NCI-H510A (cell line): Measurements from ENCODE around the gene LIME1.
"Not testable (repeated sequence)": the region's sequence is repeated elsewhere in the genome, so short reads cannot be mapped to it uniquely, and the experiment has no call there.

Experiments
- DNase-seq: peaks from one replicate; lab custom pipeline; 2025; lab: John Stamatoyannopoulos, UW

The LIME1 gene

GRCh38 chr20:63773571-63774241 lies 37.2 kb downstream of the LIME1 start:
- no peak for DNase-seq

- no peak for DNase-seq
Observed at GRCh38 chr20:63774306-63774705, 37.8 kb downstream of the LIME1 start.

GRCh38 chr20:63775096-63775978 lies 38.9 kb downstream of the LIME1 start:
- no peak for DNase-seq

GRCh38 chr20:63776875-63777274 lies 40.4 kb downstream of the LIME1 start:
- DNase-seq: not testable (repeated sequence)

GRCh38 chr20:63777614-63778013 lies 41.1 kb downstream of the LIME1 start:
- DNase-seq: no peak

- DNase-seq: no peak
Observed at GRCh38 chr20:63778034-63778752, 41.7 kb downstream of the LIME1 start.

- no peak for DNase-seq
Observed at GRCh38 chr20:63778857-63779256, 42.4 kb downstream of the LIME1 start.

GRCh38 chr20:63781181-63781580 lies 44.7 kb downstream of the LIME1 start:
- no peak for DNase-seq

GRCh38 chr20:63782051-63782471 lies 45.6 kb downstream of the LIME1 start:
- no peak for DNase-seq

- DNase-seq: no peak
Observed at GRCh38 chr20:63782521-63782971, 46.1 kb downstream of the LIME1 start.

- no peak for DNase-seq
Observed at GRCh38 chr20:63783970-63784369, 47.5 kb downstream of the LIME1 start.

- no peak for DNase-seq
Observed at GRCh38 chr20:63785691-63786131, 49.2 kb downstream of the LIME1 start.

- DNase-seq: no peak
Observed at GRCh38 chr20:63787302-63787701, 50.8 kb downstream of the LIME1 start.

GRCh38 chr20:63787749-63788148 lies 51.3 kb downstream of the LIME1 start:
- no peak for DNase-seq
